HCT116 (cell line): ENCODE results near the gene ABHD10. TPM values are rescaled to one million over a fixed set of nuclear protein-coding genes. Genes with fewer than 3 reads are reported as not detected.

ENCODE experiments used
- ATAC-seq: fragments of 200-7000 bp; cut with Tn5 transposase; 2 replicates; pipeline ENCODE4 v1.9.1; 2020; ENCODE audit warnings: mild to moderate bottlenecking, moderate library complexity
- BruUV-seq: library from RNA; stranded (reverse); fragments of 400-500 nt; replicated peaks from 2 replicates; lab custom pipeline; 2021; lab: Mats Ljungman, UMichigan
- CTCF ChIA-PET: fragments of 300-600 bp; sonication (Branson Sonifier 250); formaldehyde crosslinking; loops from one replicate; lab custom pipeline; 2021; ENCODE audit warnings: antibody characterized with exemption; lab: Charles Lee
- POLR2A ChIA-PET: fragments of 300-600, 350-600 bp; sonication (Branson Sonifier 250); formaldehyde crosslinking; loops from one replicate; lab custom pipeline; 2021; ENCODE audit warnings: antibody characterized with exemption; lab: Charles Lee
- RAD21 ChIA-PET, 2 experiments: fragments of 300-600 bp; sonication (Branson Sonifier 250); formaldehyde crosslinking; loops; one replicate each; lab custom pipeline; 2023; ENCODE audit warnings: low total read pairs in 2 of 2; ENCODE audit not compliant: uncharacterized antibody in 2 of 2, unreplicated experiment in 2 of 2, low non-redundant PET in 1 of 2; lab: Charles Lee
- DNase-seq: peaks from one replicate; pipeline ENCODE4 v3.0.0-alpha.2; 2010; ENCODE audit warnings: low read depth, low spot score
- H2AFZ ChIP-seq: fragments of 200-600 bp; shearing (Covaris generic), sonication (generic); 2 replicates; pipeline ENCODE4 v1.6.1; 2017; ENCODE audit warnings: low read depth, mixed run types, mixed read lengths, antibody characterized with exemption, low read length; ENCODE audit not compliant: poor library complexity, severe bottlenecking
- H3K27ac ChIP-seq: 2 replicates; pipeline ENCODE4 v1.5.1; 2012; ENCODE audit warnings: low read depth, low read length
- H3K27me3 ChIP-seq: fragments of 200-600 bp; sonication (generic); 2 replicates; pipeline ENCODE4 v1.6.1; 2016; ENCODE audit warnings: mixed run types, low read length, mixed read lengths; ENCODE audit not compliant: insufficient read depth
- H3K36me3 ChIP-seq, 2 experiments: fragments of 200-500 bp in 1 of 2; fragments of 200-600 bp in 1 of 2; sonication (Bioruptor generic) in 1 of 2; sonication (generic) in 1 of 2; 2 replicates each; pipeline versions ENCODE4 v1.5.1 to v1.6.1; 2014 to 2016; ENCODE audit warnings: low read length in 2 of 2, inconsistent platforms in 1 of 2, mixed read lengths in 1 of 2, mixed run types in 1 of 2; ENCODE audit not compliant: insufficient read depth in 2 of 2, control insufficient read depth in 1 of 2
- H3K4me1 ChIP-seq, 2 experiments: fragments of 200-600 bp in 1 of 2; sonication (generic) in 1 of 2; 2 replicates each; pipeline versions ENCODE4 v1.5.1 to v1.6.1; 2012 to 2017; ENCODE audit warnings: low read length in 2 of 2, inconsistent platforms in 1 of 2, mild to moderate bottlenecking in 1 of 2, mixed read lengths in 1 of 2, mixed run types in 1 of 2, moderate library complexity in 1 of 2; ENCODE audit not compliant: insufficient read depth in 2 of 2, control insufficient read depth in 1 of 2
- H3K4me2 ChIP-seq: fragments of 200-600 bp; sonication (generic); 2 replicates; pipeline ENCODE4 v1.6.1; 2017; ENCODE audit warnings: mixed run types, low read length, mixed read lengths
- H3K4me3 ChIP-seq, 2 experiments: fragments of 200-600 bp in 1 of 2; sonication (generic) in 1 of 2; replicated peaks in 1 of 2; 2 replicates each; pipeline ENCODE4 v1.5.1; 2011 to 2016; ENCODE audit warnings: low read length in 2 of 2, control low read depth in 1 of 2, low read depth in 1 of 2, mild to moderate bottlenecking in 1 of 2, mixed read lengths in 1 of 2, mixed run types in 1 of 2
- H3K79me2 ChIP-seq: fragments of 200-600 bp; sonication (generic); 2 replicates; pipeline ENCODE4 v1.6.1; 2017; ENCODE audit warnings: mild to moderate bottlenecking, mixed run types, low read length, moderate library complexity, mixed read lengths; ENCODE audit not compliant: insufficient read depth
- H3K9ac ChIP-seq: fragments of 200-600 bp; sonication (generic); 2 replicates; pipeline ENCODE4 v1.6.1; 2016; ENCODE audit warnings: low read length, mixed read lengths
- H3K9me2 ChIP-seq: fragments of 200-600 bp; sonication (generic), shearing (Covaris generic); 2 replicates; pipeline ENCODE4 v1.6.1; 2017; ENCODE audit warnings: mixed run types, mild to moderate bottlenecking, moderate library complexity; ENCODE audit not compliant: insufficient read depth
- H3K9me3 ChIP-seq, 2 experiments: fragments of 200-500 bp in 1 of 2; fragments of 200-600 bp in 1 of 2; sonication (Bioruptor generic) in 1 of 2; sonication (generic) in 1 of 2; 2 replicates each; pipeline ENCODE4 v1.6.1; 2014 to 2017; ENCODE audit warnings: low read length in 2 of 2, mixed read lengths in 2 of 2, inconsistent platforms in 1 of 2, low read depth in 1 of 2, mild to moderate bottlenecking in 1 of 2, mixed run types in 1 of 2, moderate library complexity in 1 of 2; ENCODE audit not compliant: control insufficient read depth in 1 of 2, insufficient read depth in 1 of 2
- H4K20me1 ChIP-seq: fragments of 200-600 bp; sonication (generic), shearing (Covaris generic); 2 replicates; pipeline ENCODE4 v1.6.1; 2017; ENCODE audit warnings: mixed run types, mild to moderate bottlenecking, moderate library complexity; ENCODE audit not compliant: insufficient read depth
- ATF3 ChIP-seq: IDR thresholded peaks from 2 replicates; pipeline ENCODE4 v1.6.1; 2012
- CEBPB ChIP-seq: IDR thresholded peaks from 2 replicates; pipeline ENCODE4 v1.6.1; 2012; ENCODE audit warnings: low read depth
- ELF1 ChIP-seq: IDR thresholded peaks from 2 replicates; pipeline ENCODE4 v1.6.1; 2012; ENCODE audit warnings: low read depth, borderline replicate concordance
- FOSL1 ChIP-seq: IDR thresholded peaks from 2 replicates; pipeline ENCODE4 v1.6.1; 2012; ENCODE audit warnings: low read depth
- JUND ChIP-seq: IDR thresholded peaks from 2 replicates; pipeline ENCODE4 v1.6.1; 2012
- POLR2AphosphoS5 ChIP-seq: IDR thresholded peaks from 2 replicates; pipeline ENCODE4 v1.6.1; 2011; ENCODE audit warnings: mild to moderate bottlenecking, low read depth, low read length, moderate library complexity
- REST ChIP-seq: IDR thresholded peaks from 2 replicates; pipeline ENCODE4 v1.6.1; 2012; ENCODE audit warnings: low read depth
- SIN3A ChIP-seq: IDR thresholded peaks from 2 replicates; pipeline ENCODE4 v1.6.1; 2012; ENCODE audit warnings: low read depth
- SP1 ChIP-seq: IDR thresholded peaks from 2 replicates; pipeline ENCODE4 v1.6.1; 2012; ENCODE audit warnings: low read depth
- SRF ChIP-seq: IDR thresholded peaks from 2 replicates; pipeline ENCODE4 v1.6.1; 2012; ENCODE audit warnings: low read depth
- TCF7L2 ChIP-seq: IDR thresholded peaks from 2 replicates; pipeline ENCODE4 v1.7.0; 2011; ENCODE audit warnings: borderline replicate concordance, inconsistent platforms; ENCODE audit not compliant: insufficient read depth, insufficient read length; ENCODE audit errors: extremely low read depth
- ZFX ChIP-seq: fragments of 450-650 bp; IDR thresholded peaks from 2 replicates; pipeline ENCODE4 v1.6.1; 2017
- intact Hi-C: fragments of 100-400 bp; cut with micrococcal nuclease; formaldehyde crosslinking; loops from 2 replicates; pipeline ENCODE4 v1.10.0; 2022
- total RNA-seq: library from RNA; stranded (reverse); gene quantifications from one replicate; pipeline ENCODE4 v1.2.1, GENCODE V29; 2021; ENCODE audit not compliant: unreplicated experiment
- TF ChIP-seq, protein P1 (sequence below): IDR thresholded peaks from 2 replicates; pipeline ENCODE4 v1.6.1; 2011; ENCODE audit warnings: mild to moderate bottlenecking, low read length, moderate library complexity; ENCODE audit not compliant: insufficient replicate concordance; ENCODE audit errors: extremely low read depth

ABHD10 gene
- total RNA-seq, 1 experiment from 2014 or later = 295 TPM

DNA sequence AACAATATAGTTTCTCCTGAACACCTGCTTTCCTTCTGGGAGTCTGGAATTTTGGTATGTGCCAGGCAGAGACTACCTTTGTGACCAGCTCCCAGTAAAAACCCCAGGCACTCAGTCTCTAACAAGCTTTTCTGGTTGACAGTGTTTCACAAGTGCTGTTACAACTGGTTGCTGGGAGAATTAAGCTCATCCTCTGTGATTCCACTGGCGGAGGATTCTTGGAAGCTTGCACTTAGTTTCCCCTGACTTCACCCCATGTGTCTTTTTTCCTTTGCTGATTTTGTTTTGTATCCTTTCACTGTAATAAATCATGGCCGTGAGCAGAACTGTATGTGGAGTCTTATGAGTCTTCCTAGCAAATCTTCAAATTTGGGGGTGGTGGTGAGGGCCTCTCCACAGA, 14.2 kb downstream of the ABHD10 start:
- peaks cover 38 to 48% of the 10 kb centered on the region in 2 experiments for H3K36me3 ChIP-seq

GRCh38 chr3:111998636-111999483, 20.0 kb downstream of the ABHD10 start, which contains the start of gene TAGLN3:
TAGLN3 (plus strand) TSS chr3:111998922; CDS start chr3:111999423, 501 bp downstream.
- Histone ChIP-seq H3K9ac (no peak within 1 kb of the TSS), H3K27ac (no peak within 1 kb of the TSS), H3K4me2 (no peak within 1 kb of the TSS), H4K20me1 (no peaks in the 10 kb centered on the region), H3K27me3 (no peaks in the 10 kb centered on the region), H3K9me2 (no peaks in the 10 kb centered on the region), H3K4me3 (no peak within 1 kb of the TSS), H3K36me3 (no peaks in the 10 kb centered on the region), H3K4me1 (peaks cover 2 to 24% of the 10 kb centered on the region in 2 experiments; a peak in 3 of 4 replicates), H3K9me3 (no peaks in the 10 kb centered on the region), H3K79me2 (no peaks in the 10 kb centered on the region), H2AFZ (no peak within 1 kb of the TSS)
- ChIA-PET CTCF (interaction anchor here (3.6 to 5.6 kb wide), 2 partner anchors 10 to 14 kb away, joined by 18 to 33 read pairs; no protein-coding TSS in a partner anchor), RAD21 (no interaction called here), POLR2A (interaction anchor here (1.5 to 1.6 kb wide), 2 partner anchors 15 to 20 kb away, joined by 5 read pairs; partner anchors contain the start of gene ABHD10)
- intact Hi-C loops = no loop called here
- ATAC-seq (no peak), DNase-seq (no peak)
- no TSS peak for BruUV-seq
- TF ChIP-seq TCF7L2 (no peak), ZFX (no peak), SRF (no peak), FOSL1 (no peak), POLR2AphosphoS5 (no peak), REST (no peak), ATF3 (no peak), SP1 (no peak), ELF1 (no peak), JUND (no peak), CEBPB (no peak)
- TF ChIP-seq, protein P1, sequence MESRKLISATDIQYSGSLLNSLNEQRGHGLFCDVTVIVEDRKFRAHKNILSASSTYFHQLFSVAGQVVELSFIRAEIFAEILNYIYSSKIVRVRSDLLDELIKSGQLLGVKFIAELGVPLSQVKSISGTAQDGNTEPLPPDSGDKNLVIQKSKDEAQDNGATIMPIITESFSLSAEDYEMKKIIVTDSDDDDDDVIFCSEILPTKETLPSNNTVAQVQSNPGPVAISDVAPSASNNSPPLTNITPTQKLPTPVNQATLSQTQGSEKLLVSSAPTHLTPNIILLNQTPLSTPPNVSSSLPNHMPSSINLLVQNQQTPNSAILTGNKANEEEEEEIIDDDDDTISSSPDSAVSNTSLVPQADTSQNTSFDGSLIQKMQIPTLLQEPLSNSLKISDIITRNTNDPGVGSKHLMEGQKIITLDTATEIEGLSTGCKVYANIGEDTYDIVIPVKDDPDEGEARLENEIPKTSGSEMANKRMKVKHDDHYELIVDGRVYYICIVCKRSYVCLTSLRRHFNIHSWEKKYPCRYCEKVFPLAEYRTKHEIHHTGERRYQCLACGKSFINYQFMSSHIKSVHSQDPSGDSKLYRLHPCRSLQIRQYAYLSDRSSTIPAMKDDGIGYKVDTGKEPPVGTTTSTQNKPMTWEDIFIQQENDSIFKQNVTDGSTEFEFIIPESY = no peak

More for the DNA sequence above, 14.2 kb downstream of the ABHD10 start:
- no peaks in the 10 kb centered on the region for H3K9me2 ChIP-seq
- no peaks in the 10 kb centered on the region for H3K9me3 ChIP-seq
- no TSS peak for BruUV-seq
- no peaks in the 10 kb centered on the region for H3K4me1 ChIP-seq
- ChIA-PET CTCF (interaction anchor here (1.8 to 6.1 kb wide), 3 partner anchors 15 to 50 kb away, joined by 4 to 109 read pairs (median 6); partner anchors contain the start of gene ABHD10), RAD21 (no interaction called here), POLR2A (interaction anchor here (3.5 kb wide), 1 partner anchor 14 kb away, joined by 21 read pairs; the partner anchor contains the start of gene ABHD10)
- no peak overlapping the region for H3K9ac ChIP-seq
- no peak overlapping the region for H2AFZ ChIP-seq
- no peaks in the 10 kb centered on the region for H3K27me3 ChIP-seq
- H3K4me3 ChIP-seq = no peak overlapping the region
- DNase-seq = no peak
- H4K20me1 ChIP-seq = peaks cover 10% of the 10 kb centered on the region
- TF ChIP-seq SIN3A (no peak; the same call in 1 of the 2 replicates), POLR2AphosphoS5 (peak; percentile 44)
- H3K27ac ChIP-seq = no peak overlapping the region
- intact Hi-C loops = no loop called here
- no peak overlapping the region for H3K4me2 ChIP-seq
- no peak for ATAC-seq
- peaks cover 39% of the 10 kb centered on the region for H3K79me2 ChIP-seq
